NOMO-1 treated with dmso at 0.1 percent for 144 hours (cell line): ENCODE data around the gene TMED10.
"Not testable (repeated sequence)": the region's sequence is repeated elsewhere in the genome, so short reads cannot be mapped to it uniquely, and the experiment has no call there.

Experiments
- DNase-seq: peaks from one replicate; lab custom pipeline; 2025; ENCODE audit not compliant: unreplicated experiment; lab: John Stamatoyannopoulos, UW

The TMED10 gene

DNA sequence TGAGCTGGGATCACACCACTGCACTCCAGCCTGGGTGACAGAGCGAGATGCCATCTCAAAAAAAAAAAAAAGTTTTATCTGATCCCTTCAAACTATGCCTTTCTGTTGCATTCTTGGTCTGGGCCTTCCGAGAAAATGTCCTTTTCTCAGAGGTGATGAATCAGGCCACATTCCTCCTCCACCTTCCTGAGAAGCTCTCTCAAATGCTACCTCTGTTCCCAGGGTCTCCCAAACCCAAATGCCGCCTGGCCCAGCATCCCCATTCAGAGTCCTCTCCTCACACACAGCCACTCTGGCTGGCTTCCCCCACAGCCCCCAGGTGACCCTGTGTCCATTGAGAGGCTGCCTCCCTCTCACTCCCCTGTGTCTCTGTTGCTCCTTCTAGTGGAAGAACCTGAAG, 19.7 kb upstream of the TMED10 start:
- DNase-seq: no peak

DNA sequence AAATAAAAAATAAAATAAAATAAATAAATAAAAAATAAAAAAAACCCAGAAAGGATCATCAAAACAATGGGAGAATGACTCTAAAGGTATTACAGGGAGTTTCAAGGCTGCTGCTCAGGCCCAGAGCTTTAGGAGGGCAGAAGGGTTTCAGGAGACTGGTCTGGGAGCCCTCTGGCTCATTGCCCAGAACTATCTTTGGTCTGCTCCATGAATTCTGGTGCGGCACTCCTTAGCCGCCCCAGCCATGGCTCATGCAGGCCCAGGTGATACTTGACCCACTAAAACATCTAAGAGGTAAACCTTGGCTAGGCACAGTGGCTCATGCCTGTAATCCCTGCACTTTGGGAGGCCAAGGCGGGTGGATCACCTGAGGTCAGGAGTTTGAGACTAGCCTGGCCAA, 14.7 kb upstream of the TMED10 start:
- DNase-seq: no peak

DNA sequence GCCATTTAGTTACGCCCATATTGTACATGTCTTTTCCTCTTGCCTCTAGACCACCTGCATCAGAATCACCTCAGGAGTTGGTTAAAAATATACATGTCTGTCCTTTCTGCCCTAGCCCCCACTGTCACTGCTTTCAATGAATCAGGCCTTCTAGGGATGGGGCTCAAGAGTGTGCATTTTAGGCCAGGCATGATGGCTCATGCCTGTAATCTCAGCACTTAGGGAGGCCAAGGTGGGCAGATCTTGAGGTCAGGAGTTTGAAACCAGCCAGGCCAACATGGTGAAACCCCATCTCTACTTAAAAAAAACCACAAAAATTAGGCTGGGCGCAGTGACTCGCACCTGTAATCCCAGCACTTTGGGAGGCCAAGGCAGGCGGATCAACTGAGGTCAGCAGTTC, 13.6 kb upstream of the TMED10 start:
- DNase-seq: no peak

DNA sequence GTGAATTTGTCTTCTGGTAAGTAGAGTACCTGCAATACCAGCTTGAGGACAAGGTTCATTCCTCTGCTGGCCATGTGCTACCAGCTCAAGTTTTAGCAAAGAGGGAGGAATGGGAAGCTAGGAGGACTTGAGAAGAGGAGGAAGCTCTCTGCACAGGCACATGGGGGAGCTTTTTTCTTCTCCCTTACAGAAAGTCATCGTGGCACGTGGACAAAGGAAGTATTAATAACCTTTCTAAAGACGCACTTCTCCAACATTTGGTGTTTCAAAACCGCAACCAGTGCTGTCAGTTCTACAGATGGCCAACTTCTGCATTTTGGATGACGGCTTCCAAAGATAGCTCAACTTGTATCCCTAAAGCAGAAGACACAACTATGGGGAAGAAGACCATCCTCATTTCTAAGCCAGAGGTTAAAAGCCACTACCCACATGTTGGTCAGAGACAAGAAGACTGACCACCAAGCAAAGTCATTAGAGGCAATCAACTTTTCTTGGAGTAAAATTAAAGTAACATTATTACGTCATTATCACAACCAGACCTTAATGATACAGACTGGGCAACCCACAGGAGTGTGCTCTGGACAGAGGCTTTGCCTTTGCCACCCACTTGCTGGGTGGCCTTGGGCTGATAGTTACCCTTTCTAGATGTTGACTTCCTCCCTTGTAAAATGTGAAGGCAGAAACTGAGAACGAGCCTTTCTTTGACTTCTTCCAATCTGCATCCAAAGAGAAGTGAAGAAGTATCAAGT, 12.3 kb upstream of the TMED10 start:
- peak; percentile 93 for DNase-seq

DNA sequence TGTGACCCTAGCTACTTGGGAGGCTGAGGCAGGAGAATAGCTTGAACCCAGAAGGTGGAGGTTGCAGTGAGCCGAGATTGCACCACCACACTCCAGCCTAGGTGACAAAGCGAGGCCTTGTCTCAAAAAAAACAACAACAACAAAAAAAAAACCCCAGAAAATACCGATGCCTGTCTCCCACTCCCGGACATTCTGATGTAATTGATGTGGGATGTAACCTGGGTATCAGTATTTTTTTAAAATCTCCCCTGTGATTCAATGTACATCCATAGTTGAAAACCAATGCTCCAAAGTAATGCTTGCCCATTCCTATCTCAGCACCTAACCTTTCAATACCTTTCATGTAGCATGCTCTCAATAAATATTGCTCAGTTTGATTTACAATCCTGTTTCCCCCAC, 11.7 kb upstream of the TMED10 start:
- no peak for DNase-seq

DNA sequence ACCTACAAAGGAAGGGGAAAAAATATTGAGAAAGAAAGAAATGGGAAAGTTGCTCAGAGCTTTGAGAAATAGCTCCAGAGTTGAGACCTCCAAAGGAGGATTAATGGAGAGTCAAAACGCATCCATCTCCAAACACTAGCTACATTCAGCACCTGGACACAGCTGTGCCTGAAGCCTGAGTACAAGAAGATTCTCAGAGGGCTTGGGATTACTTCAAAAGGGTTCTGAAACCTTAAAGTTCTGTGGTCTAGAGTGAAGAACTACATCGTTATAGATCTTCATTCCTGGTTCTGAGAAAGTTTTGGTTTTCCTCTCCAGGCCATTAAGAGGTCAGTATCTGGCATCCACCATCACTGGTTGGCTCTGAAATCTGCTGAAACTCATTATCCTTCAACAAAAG, 10.5 kb upstream of the TMED10 start:
- DNase-seq: no peak

DNA sequence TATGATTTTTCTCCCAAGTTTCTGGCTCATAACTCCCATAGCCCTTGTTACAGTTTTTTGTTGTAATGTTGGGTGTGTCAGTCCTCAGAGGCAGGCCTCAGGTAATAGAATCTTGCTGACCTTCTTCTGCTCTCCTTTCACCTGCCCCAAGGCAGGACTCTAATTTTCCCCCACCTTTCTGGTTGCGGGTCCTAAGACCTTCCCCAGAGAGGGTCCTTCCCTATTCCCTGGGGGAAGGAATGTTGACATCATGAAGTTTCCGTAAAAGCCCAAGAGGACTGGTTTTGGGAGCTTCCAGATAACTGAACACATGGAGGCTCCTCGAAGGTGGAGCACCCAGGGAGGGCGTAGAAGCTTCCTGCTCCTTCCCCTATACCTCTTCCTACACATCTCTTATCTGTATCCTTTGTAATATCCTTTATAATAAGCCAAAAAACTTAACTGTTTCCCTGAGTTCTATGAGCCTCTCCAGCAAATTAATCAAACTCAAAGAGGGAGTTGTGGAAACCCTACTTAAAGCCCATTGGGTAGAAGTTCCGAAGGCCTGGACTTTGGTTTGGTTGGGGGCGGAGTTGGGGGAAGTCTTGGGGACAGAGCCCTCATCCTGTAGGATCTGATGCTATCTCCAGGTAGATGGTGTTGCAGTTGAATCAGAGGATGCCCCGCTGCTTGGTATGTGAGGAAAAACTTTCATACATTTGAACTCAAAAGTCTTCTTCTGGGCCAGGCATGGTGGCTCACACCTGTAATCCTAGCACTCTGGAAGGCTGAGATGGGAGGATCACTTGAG, 9.0 kb upstream of the TMED10 start:
- DNase-seq: no peak

DNA sequence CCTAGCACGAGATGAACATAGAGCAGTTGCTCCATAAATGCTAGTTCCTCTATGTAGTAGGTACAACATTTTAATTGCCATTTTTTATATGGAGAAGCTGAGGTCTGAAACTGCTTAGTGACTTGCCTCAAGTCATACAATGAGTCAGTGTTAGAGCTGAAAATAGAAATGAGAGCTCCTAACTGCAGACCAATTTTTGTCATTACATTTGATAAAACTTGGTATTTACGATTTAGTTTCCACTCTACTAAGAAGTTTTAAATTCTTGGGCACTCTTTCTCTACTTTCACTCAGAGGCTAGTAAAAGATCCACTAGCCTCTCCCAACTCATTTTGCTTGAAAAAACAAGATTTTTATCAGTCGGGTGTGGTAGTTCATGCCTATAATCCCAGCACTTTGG, 8.1 kb upstream of the TMED10 start:
- peak; percentile 86 for DNase-seq

DNA sequence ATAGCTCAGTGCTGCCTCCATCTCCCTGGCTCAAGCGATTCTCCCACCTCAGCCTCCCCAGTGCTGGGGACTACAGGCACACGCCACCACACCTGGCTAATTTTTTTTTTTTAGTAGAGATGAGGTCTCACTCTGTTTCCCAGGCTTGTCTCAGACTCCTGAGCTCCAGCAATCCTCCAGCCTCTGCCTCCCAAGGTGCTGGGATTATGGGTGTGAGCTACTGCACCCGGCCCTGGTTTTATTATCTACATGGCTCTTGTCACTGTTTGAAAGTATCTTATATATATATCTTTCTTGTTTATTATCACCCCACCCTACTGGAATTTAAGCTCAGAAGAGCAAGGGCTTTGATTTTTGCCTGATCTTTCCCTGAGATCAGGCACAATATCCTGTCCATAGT, 7.6 kb upstream of the TMED10 start:
- DNase-seq: no peak

DNA sequence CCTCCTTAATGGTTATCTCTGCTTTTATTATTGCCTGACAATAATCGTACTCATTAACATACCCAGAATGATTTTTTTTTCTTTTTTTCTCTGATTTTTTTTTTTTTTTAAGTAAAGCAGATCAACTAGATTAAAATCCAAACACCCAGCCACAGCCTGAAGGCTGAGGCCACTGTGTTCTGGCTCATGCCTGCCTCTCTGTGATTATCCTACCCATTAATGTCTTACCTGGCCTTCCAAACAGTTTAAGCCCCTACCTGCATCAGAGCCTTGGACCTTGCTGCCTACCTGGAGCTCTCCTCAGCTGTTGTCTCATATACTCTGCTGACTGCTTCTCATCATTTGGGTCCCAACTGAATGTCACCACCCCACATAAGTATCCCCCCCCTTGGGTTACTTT, 6.8 kb upstream of the TMED10 start:
- DNase-seq: no peak

DNA sequence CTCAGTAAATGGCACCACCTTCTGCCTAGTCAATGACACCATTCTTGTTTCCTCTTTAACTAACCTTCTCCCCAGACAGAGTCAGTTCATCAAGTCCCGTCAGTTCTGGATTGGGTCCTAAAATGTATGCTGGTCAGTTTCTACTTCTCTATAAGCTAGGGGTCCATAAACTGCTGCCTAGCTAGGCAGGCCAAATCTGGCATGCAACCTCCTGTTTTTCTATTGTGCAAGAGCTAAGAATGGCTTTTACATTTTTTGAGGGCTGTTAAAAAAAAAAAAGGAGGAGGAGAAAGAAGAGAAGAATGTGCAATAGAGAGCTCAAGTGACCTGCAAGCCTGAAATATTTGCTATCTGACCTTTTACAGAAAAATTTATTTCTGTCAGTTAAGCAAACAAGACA, 6.4 kb upstream of the TMED10 start:
- DNase-seq: peak; percentile 95

DNA sequence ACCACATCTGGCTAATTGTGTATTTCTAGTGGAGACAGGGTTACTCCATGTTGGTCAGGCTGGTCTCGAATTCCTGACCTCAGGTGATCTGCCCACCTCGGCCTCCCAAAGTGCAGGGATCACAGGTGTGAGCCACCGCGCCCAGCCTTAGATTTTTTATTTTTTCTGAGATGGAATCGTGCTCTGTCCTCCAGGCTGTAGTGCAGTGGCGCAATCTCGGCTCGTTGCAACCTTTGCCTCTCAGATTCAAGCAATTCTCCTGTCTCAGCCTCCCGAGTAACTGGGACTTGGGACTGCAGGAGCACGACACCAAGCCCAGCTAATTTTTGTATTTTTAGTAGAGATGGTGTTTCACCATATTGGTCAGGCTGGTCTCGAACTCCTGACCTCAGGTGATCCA, 5.8 kb upstream of the TMED10 start:
- not testable (repeated sequence) for DNase-seq

DNA sequence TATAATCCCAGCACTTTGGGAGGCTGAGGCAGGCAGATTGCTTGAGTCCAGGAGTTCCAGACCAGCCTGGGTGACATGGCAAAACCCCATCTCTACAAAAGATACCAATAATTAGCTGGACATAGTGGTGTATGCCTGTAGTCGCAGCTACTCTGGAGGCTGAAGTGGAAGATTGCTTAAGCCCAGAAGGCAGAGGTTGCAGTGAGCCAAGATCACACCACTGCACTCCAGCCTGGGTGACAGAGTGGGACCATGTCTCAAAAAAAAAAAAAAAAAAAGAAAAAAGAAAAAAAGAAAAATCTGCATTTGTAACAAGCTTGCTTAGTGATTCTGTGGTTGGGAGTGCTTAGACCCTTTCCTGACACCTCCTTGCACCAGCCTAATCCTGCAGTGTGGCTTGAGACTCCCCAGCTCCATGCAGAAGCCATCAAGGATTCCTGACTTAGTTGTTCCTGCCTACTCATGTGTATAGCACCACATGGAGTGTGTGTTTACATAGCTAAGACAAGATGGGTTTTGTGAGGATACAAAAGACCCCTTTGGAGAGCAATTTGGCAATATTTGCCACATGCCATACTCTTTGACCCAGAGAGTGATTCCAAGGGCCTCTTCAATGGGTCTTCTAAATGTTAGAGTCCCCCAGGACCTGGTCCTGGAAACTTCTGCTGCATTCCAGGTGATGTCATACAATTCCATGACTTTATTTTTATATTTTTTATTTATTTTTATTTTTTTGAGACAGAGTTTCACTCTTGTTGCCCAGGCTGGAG, 5.1 kb upstream of the TMED10 start:
- no peak for DNase-seq

DNA sequence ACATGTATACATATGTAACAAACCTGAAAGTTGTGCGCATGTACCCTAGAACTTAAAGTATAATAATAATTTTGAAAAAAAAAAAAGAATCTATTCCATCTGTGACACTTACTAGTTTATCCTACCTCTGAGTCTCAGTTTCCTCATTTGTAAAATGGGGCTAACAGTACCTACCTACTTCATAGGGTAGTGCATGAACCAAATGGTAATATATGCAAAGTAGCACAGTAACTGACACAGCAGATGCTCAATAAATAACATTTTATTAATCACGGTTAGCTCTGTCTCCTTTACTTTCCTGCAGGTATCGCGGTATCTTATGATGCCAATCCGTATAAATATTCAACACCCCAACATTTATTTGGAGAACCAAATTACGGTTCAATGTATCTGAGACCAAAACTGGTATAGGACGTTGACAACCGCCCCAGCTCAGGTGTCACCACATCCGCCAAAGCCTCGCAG, 703 bp downstream of the TMED10 start:
- no peak for DNase-seq

DNA sequence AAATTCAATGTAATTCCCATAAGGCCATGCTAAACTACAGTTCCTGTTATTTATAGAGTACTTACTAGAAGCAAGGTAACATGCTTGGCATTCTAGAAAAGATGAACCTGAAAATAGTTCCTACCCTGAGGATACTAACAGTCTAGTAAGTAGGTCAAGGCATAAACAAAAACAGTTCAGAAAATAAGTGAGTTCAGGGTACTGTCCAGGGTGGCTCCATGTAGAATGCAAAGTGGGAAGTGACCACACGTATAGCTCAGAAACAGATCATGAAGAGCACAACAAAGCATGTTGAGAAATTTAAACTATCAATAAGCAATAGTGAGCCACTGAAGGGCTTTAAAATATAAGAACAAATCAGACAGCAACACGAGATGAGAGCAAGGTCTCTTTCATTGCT, 2.3 kb downstream of the TMED10 start:
- no peak for DNase-seq

DNA sequence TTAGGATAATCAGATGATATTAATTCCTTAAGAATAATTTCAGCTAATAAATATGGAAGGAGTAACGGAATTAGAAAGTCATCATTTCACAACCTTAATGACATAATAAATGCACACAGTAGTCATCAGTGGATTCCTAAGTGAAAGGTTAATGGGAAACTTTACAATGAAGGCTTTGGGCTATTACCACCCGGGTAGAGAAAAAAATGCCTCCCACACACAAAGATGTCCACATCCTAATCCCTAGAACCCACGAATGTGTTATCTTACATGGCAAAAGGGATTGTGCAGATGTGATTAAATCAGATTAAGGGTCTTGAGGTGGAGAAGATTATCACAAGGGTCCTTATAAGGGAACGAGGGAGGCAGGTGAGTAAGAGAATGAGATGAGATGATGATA, 5.6 kb downstream of the TMED10 start:
- DNase-seq: no peak

DNA sequence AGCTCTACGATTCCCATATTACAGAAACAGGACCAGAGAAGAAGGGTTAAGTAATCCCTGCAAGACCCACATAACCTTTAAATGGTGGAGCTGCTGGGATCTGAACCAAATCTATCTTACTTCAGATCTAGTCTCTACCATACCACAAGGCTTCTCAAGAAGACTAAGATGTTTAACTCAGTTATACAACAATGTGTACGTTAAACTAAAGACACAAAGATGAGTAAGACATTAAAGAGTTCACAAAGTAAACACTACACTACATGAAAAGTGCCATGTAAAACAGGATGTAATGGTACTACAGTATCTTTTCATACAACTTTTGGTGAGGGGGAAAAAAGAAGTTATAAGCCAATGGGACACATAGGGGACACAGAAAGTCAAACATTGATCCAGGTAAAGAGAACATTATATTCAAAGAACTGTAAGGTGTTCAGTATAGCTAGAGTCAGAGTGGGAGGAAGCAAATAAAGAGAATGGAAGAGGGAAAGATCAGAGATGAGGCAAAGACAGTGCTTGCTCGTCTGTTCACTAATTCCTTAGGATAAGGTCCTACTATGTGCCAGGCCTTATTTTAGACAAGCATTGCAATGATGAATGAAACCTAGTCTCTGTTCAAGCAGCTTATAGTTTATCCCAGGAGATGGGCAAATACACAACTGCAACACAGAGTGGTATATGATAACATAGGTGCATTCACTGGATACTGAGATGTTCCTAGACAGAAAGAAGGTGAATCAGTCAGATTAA, 7.7 kb downstream of the TMED10 start:
- DNase-seq: no peak

DNA sequence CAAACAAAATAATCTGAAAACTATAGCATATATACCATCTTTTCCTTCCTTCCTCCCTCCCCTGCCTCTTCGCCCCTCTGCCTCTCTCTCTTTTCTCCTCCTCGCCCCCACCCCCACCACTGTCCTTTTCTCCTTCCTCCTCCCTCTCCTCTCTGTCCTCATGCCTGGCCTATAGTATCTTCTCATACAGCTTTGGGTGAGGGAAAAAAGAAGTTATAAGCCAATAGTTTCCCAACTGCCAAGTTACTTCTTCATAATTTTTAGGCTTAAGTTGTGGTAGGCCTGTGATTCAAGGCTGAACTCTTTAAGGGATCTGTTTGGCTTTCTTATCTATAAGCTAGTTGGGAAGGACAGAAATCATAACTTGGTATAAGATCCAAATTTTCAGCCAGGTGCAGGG, 9.1 kb downstream of the TMED10 start:
- DNase-seq: no peak

DNA sequence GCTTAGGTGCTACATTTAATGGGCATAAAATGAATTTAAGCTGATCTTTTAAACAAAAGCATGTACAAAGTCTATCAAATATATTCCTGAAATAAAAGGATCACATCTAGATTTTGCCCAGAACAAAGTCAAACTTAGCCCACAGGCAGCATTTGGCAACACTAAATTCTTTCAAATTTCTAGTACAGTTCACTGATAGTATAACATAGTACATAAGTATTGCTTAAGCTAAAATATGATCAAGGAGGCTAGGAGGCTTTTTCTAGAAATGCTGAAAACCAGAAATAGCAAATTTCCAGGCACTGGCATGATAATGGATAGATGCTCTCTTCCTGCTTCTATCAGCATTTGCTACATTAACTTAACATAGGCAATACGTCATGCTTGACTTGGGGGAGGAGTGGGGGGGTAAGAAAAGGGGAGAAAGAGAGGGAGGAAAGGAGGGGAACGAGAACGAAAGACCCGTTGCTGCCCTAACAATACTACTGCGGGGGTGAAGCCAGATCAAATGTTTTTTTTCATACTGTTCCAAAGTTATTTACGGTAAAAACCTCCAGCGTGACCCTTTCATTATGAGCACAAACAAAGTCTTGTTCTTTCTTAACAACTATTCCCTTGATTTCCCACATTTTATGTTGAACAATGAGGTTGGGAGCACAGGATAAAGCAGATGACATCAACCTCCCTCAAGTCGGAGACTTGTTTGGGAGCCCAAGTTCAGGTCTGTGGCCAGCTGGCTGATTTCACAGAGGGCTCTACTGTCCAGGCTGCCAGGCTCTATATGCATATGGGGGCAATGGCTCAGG, 10.6 kb downstream of the TMED10 start:
- DNase-seq: no peak

DNA sequence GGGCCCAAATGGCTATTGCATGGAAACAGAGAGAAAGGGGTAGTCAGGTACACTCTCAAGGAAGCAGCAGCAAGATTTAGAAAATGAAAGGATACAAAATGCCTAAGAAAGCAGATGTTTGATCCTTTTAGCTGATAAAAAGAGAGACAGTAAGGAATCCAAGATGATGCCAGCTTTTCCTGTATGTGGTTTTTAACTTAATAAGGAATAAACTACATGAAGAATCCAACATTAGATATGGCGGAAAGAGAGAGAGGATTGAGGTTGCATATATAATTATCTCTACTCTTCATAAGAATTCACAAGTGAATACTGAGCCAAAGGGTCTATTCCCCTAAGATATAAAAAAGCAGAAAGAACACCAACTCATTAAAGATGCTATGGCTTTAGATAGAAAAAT, 11.6 kb downstream of the TMED10 start:
- no peak for DNase-seq
